GM19467 (cell line): ENCODE measurements around the gene ALDH1A3.

Experiments
- ATAC-seq: cut with Tn5 transposase; IDR thresholded peaks from one replicate; pipeline ENCODE4 v1.9.1; 2021; ENCODE audit warnings: mild to moderate bottlenecking, moderate library complexity; ENCODE audit not compliant: unreplicated experiment

The ALDH1A3 gene

GRCh38 chr15:100923902-100924301 is 44.3 kb downstream of the ALDH1A3 start:
- ATAC-seq, result no peak

- no peak for ATAC-seq
Measured at GRCh38 chr15:100924436-100924835, 44.8 kb downstream of the ALDH1A3 start.

GRCh38 chr15:100925480-100925879 is 45.8 kb downstream of the ALDH1A3 start:
- no peak for ATAC-seq

- ATAC-seq, result no peak
Measured at GRCh38 chr15:100926258-100926657, 46.6 kb downstream of the ALDH1A3 start.

- peak; percentile 43 for ATAC-seq
Measured at GRCh38 chr15:100926971-100927756, 47.5 kb downstream of the ALDH1A3 start.

GRCh38 chr15:100928632-100929280 is 49.1 kb downstream of the ALDH1A3 start:
- ATAC-seq, result no peak

GRCh38 chr15:100929641-100930042 is 50.0 kb downstream of the ALDH1A3 start:
- no peak for ATAC-seq

- ATAC-seq, result no peak
Measured at GRCh38 chr15:100930306-100930848, 50.7 kb downstream of the ALDH1A3 start.

GRCh38 chr15:100931143-100931890 is 51.7 kb downstream of the ALDH1A3 start:
- no peak for ATAC-seq

- no peak for ATAC-seq
Measured at GRCh38 chr15:100932676-100933348, 53.2 kb downstream of the ALDH1A3 start.

GRCh38 chr15:100934166-100934565 is 54.5 kb downstream of the ALDH1A3 start:
- ATAC-seq, result no peak

GRCh38 chr15:100934726-100935125 is 55.1 kb downstream of the ALDH1A3 start:
- ATAC-seq, result no peak

GRCh38 chr15:100937171-100937570 is 57.5 kb downstream of the ALDH1A3 start:
- ATAC-seq, result no peak

GRCh38 chr15:100939791-100940190 is 60.2 kb downstream of the ALDH1A3 start:
- ATAC-seq, result no peak

- peak; percentile 68 for ATAC-seq
Measured at GRCh38 chr15:100940767-100941379, 61.2 kb downstream of the ALDH1A3 start.

GRCh38 chr15:100941536-100941935 is 61.9 kb downstream of the ALDH1A3 start:
- ATAC-seq, result no peak

- no peak for ATAC-seq
Measured at GRCh38 chr15:100942656-100943425, 63.2 kb downstream of the ALDH1A3 start.

GRCh38 chr15:100944244-100944895 is 64.7 kb downstream of the ALDH1A3 start:
- peak; percentile 43 for ATAC-seq

- no peak for ATAC-seq
Measured at GRCh38 chr15:100944986-100945385, 65.4 kb downstream of the ALDH1A3 start.
